Measurements from ENCODE around the gene SFMBT2.

Gene SFMBT2

GRCh38 chr10:7263616-7264015 lies 147.2 kb downstream of the SFMBT2 start:
- no peak for DNase-seq (ENCODE audit: low spot score)

- DNase-seq (ENCODE audit: low spot score), result no peak
Measured at GRCh38 chr10:7261351-7261750, 149.5 kb downstream of the SFMBT2 start.

- DNase-seq (ENCODE audit: low spot score), result no peak
Measured at GRCh38 chr10:7260912-7261311, 149.9 kb downstream of the SFMBT2 start.

- peak; percentile 88 for DNase-seq (ENCODE audit: low spot score)
Measured at GRCh38 chr10:7260412-7260900, 150.4 kb downstream of the SFMBT2 start.

- DNase-seq (ENCODE audit: low spot score), result no peak
Measured at GRCh38 chr10:7258948-7259523, 151.8 kb downstream of the SFMBT2 start.

- DNase-seq (ENCODE audit: low spot score), result no peak
Measured at GRCh38 chr10:7255517-7255916, 155.3 kb downstream of the SFMBT2 start.

- DNase-seq (ENCODE audit: low spot score), result no peak
Measured at GRCh38 chr10:7251696-7252465, 159.0 kb downstream of the SFMBT2 start.

- DNase-seq (ENCODE audit: low spot score), result no peak
Measured at GRCh38 chr10:7250236-7250635, 160.6 kb downstream of the SFMBT2 start.

GRCh38 chr10:7248585-7249164 lies 162.2 kb downstream of the SFMBT2 start:
- DNase-seq (ENCODE audit: low spot score), result no peak

- no peak for DNase-seq (ENCODE audit: low spot score)
Measured at GRCh38 chr10:7248148-7248547, 162.7 kb downstream of the SFMBT2 start.

GRCh38 chr10:7245505-7245904 lies 165.3 kb downstream of the SFMBT2 start:
- DNase-seq (ENCODE audit: low spot score), result no peak

- no peak for DNase-seq (ENCODE audit: low spot score)
Measured at GRCh38 chr10:7243873-7244272, 167.0 kb downstream of the SFMBT2 start.

GRCh38 chr10:7243139-7243538 lies 167.7 kb downstream of the SFMBT2 start:
- DNase-seq (ENCODE audit: low spot score), result no peak

GRCh38 chr10:7239312-7239985 lies 171.4 kb downstream of the SFMBT2 start:
- DNase-seq (ENCODE audit: low spot score), result no peak

- DNase-seq (ENCODE audit: low spot score), result no peak
Measured at GRCh38 chr10:7235376-7235775, 175.5 kb downstream of the SFMBT2 start.

GRCh38 chr10:7234109-7234508 lies 176.7 kb downstream of the SFMBT2 start:
- DNase-seq (ENCODE audit: low spot score), result no peak

- DNase-seq (ENCODE audit: low spot score), result no peak
Measured at GRCh38 chr10:7233259-7233991, 177.4 kb downstream of the SFMBT2 start.

GRCh38 chr10:7231509-7232414 lies 179.1 kb downstream of the SFMBT2 start:
- no peak for DNase-seq (ENCODE audit: low spot score)

GRCh38 chr10:7230951-7231350 lies 179.9 kb downstream of the SFMBT2 start:
- no peak for DNase-seq (ENCODE audit: low spot score)

- no peak for DNase-seq (ENCODE audit: low spot score)
Measured at GRCh38 chr10:7230036-7230435, 180.8 kb downstream of the SFMBT2 start.

GRCh38 chr10:7225133-7225532 lies 185.7 kb downstream of the SFMBT2 start:
- no peak for DNase-seq (ENCODE audit: low spot score)

All from globus pallidus (tissue), 1 donor.